Measurements from ENCODE around the gene PIBF1. TPM values are rescaled to one million over a fixed set of nuclear protein-coding genes. Genes with fewer than 3 reads are reported as not detected.

PIBF1 gene
- total RNA-seq, 1 experiment from 2014 or later = 30.6 TPM

DNA sequence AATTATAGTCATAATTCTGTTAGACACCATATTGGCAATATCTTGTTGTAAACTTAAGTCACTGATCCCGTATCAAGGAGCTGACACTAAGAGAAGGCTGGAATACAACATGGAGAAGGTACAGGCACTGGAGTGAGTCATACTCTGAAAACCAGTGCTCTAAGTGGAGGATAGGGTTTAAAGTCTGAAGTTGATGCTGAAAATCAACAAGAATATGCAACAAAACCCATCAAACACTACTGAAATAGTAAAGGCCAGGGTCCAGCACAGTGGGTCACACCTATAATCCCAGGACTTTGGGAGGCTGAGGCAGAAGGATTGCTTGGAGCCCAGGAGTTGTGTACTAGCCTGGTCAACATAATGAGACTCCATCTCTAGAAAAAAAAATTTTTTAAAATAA lies 203.7 kb downstream of the PIBF1 start:
- H3K4me3 ChIP-seq (ENCODE audit: low read depth, low read length, poor library complexity, severe bottlenecking) = no peak overlapping the region
- no peak overlapping the region for H3K27ac ChIP-seq (ENCODE audit: low read depth, low read length, poor library complexity, severe bottlenecking)
- no peaks in the 10 kb centered on the region for H3K4me1 ChIP-seq (ENCODE audit: insufficient read depth, low read length, poor library complexity, severe bottlenecking)
- ChIA-PET CTCF (no interaction called here), POLR2A (ENCODE audit: low non-redundant PET) (no interaction called here)
- no peaks in the 10 kb centered on the region for H3K9me3 ChIP-seq (ENCODE audit: low read depth, low read length, poor library complexity, severe bottlenecking)
- no peak for DNase-seq (ENCODE audit: low spot score)
- no peak for TF ChIP-seq EZH2 (IDR thresholded peaks at IDR 0.05; ENCODE audit: borderline replicate concordance, low read depth, low read length, poor library complexity, severe bottlenecking)
- no peak for TF ChIP-seq CTCF (conservative IDR thresholded peaks at IDR 0.05; ENCODE audit: low read depth, low read length)
- intact Hi-C loops (cut with micrococcal nuclease; ENCODE audit: unreplicated experiment) = no loop called here
- no TSS peak for BruUV-seq (replicated peaks)
- H3K27me3 ChIP-seq (replicated peaks; ENCODE audit: insufficient read depth, low read depth, low read length, poor library complexity) = no peaks in the 10 kb centered on the region
- no peaks in the 10 kb centered on the region for H3K36me3 ChIP-seq (ENCODE audit: insufficient read depth, low read length, poor library complexity, severe bottlenecking)

GRCh38 chr13:72986197-72986596 lies 204.3 kb downstream of the PIBF1 start:
- ChIA-PET POLR2A (ENCODE audit: low non-redundant PET) (interaction anchor here (0.6 kb wide), 1 partner anchor 215 kb away, joined by 3 read pairs; no protein-coding TSS in a partner anchor), CTCF (no interaction called here)
- no peak for DNase-seq (ENCODE audit: low spot score)
- H3K36me3 ChIP-seq (ENCODE audit: insufficient read depth, low read length, poor library complexity, severe bottlenecking) = no peaks in the 10 kb centered on the region
- intact Hi-C loops (cut with micrococcal nuclease; ENCODE audit: unreplicated experiment) = no loop called here
- no peaks in the 10 kb centered on the region for H3K9me3 ChIP-seq (ENCODE audit: low read depth, low read length, poor library complexity, severe bottlenecking)
- no peak overlapping the region for H3K27ac ChIP-seq (ENCODE audit: low read depth, low read length, poor library complexity, severe bottlenecking)
- H3K27me3 ChIP-seq (replicated peaks; ENCODE audit: insufficient read depth, low read depth, low read length, poor library complexity) = no peaks in the 10 kb centered on the region
- no peak overlapping the region for H3K4me3 ChIP-seq (ENCODE audit: low read depth, low read length, poor library complexity, severe bottlenecking)
- no peaks in the 10 kb centered on the region for H3K4me1 ChIP-seq (ENCODE audit: insufficient read depth, low read length, poor library complexity, severe bottlenecking)
- no TSS peak for BruUV-seq (replicated peaks)
- TF ChIP-seq CTCF (conservative IDR thresholded peaks at IDR 0.05; ENCODE audit: low read depth, low read length) (no peak), EZH2 (IDR thresholded peaks at IDR 0.05; ENCODE audit: borderline replicate concordance, low read depth, low read length, poor library complexity, severe bottlenecking) (no peak)

- intact Hi-C loops (cut with micrococcal nuclease; ENCODE audit: unreplicated experiment) = no loop called here
- no peak overlapping the region for H3K27ac ChIP-seq (ENCODE audit: low read depth, low read length, poor library complexity, severe bottlenecking)
- no peaks in the 10 kb centered on the region for H3K36me3 ChIP-seq (ENCODE audit: insufficient read depth, low read length, poor library complexity, severe bottlenecking)
- H3K4me1 ChIP-seq (ENCODE audit: insufficient read depth, low read length, poor library complexity, severe bottlenecking) = no peaks in the 10 kb centered on the region
- no TSS peak for BruUV-seq (replicated peaks)
- TF ChIP-seq CTCF (conservative IDR thresholded peaks at IDR 0.05; ENCODE audit: low read depth, low read length) (no peak), EZH2 (IDR thresholded peaks at IDR 0.05; ENCODE audit: borderline replicate concordance, low read depth, low read length, poor library complexity, severe bottlenecking) (no peak)
- DNase-seq (ENCODE audit: low spot score) = no peak
- no peaks in the 10 kb centered on the region for H3K9me3 ChIP-seq (ENCODE audit: low read depth, low read length, poor library complexity, severe bottlenecking)
- POLR2A ChIA-PET (ENCODE audit: low non-redundant PET) = no interaction called here
- H3K4me3 ChIP-seq (ENCODE audit: low read depth, low read length, poor library complexity, severe bottlenecking) = no peak overlapping the region
- CTCF ChIA-PET = interaction anchor here (0.6 kb wide), 1 partner anchor 29 kb away, joined by 3 read pairs; no protein-coding TSS in a partner anchor
- H3K27me3 ChIP-seq (replicated peaks; ENCODE audit: insufficient read depth, low read depth, low read length, poor library complexity) = no peaks in the 10 kb centered on the region
Observed at GRCh38 chr13:72990953-72991352, 209.0 kb downstream of the PIBF1 start.

Measured in A673 (cell line).